Measurements from ENCODE around the gene LIN9. TPM values are rescaled to one million over a fixed set of nuclear protein-coding genes. Genes with fewer than 3 reads are reported as not detected.
"Not testable (repeated sequence)": the region's sequence is repeated elsewhere in the genome, so short reads cannot be mapped to it uniquely, and the experiment has no call there.

LIN9 gene
- total RNA-seq, 1 donor from 2014 or later, result 8.2 TPM

GRCh38 chr1:226268421-226269124 is 40.4 kb downstream of the LIN9 start:
- H3K36me3 Mint-ChIP-seq (ENCODE audit: insufficient read depth), result peaks cover 7% of the 10 kb centered on the region
- peak overlapping the region; percentile 56 for H3K27ac Mint-ChIP-seq
- no peaks in the 10 kb centered on the region for H3K9me3 Mint-ChIP-seq (ENCODE audit: low read depth)
- TF ChIP-seq CTCF (IDR thresholded peaks at IDR 0.05; ENCODE audit: unreplicated experiment), result no peak
- peaks cover 23% of the 10 kb centered on the region for H3K4me1 Mint-ChIP-seq (ENCODE audit: low read depth)
- no peaks in the 10 kb centered on the region for H3K27me3 Mint-ChIP-seq
- no peak for DNase-seq (ENCODE audit: low spot score, unreplicated experiment)
- H3K4me3 Mint-ChIP-seq (ENCODE audit: low read depth), result no peak overlapping the region

GRCh38 chr1:226261818-226262217 is 47.1 kb downstream of the LIN9 start:
- Mint-ChIP-seq H3K9me3 (ENCODE audit: low read depth) (peaks cover 24% of the 10 kb centered on the region), H3K27me3 (no peaks in the 10 kb centered on the region), H3K27ac (no peak overlapping the region), H3K4me3 (ENCODE audit: low read depth) (no peak overlapping the region), H3K4me1 (ENCODE audit: low read depth) (no peaks in the 10 kb centered on the region), H3K36me3 (ENCODE audit: insufficient read depth) (peaks cover 43% of the 10 kb centered on the region)
- no peak for DNase-seq (ENCODE audit: low spot score, unreplicated experiment)
- TF ChIP-seq CTCF (IDR thresholded peaks at IDR 0.05; ENCODE audit: unreplicated experiment), result no peak

GRCh38 chr1:226255380-226255779 is 53.6 kb downstream of the LIN9 start:
- Mint-ChIP-seq H3K9me3 (ENCODE audit: low read depth) (peaks cover 10% of the 10 kb centered on the region), H3K4me1 (ENCODE audit: low read depth) (no peaks in the 10 kb centered on the region), H3K4me3 (ENCODE audit: low read depth) (no peak overlapping the region), H3K27ac (no peak overlapping the region), H3K36me3 (ENCODE audit: insufficient read depth) (peaks cover 23% of the 10 kb centered on the region), H3K27me3 (no peaks in the 10 kb centered on the region)
- TF ChIP-seq CTCF (IDR thresholded peaks at IDR 0.05; ENCODE audit: unreplicated experiment), result no peak
- DNase-seq (ENCODE audit: low spot score, unreplicated experiment), result no peak

- H3K36me3 Mint-ChIP-seq (ENCODE audit: insufficient read depth), result peaks cover 10% of the 10 kb centered on the region
- H3K27me3 Mint-ChIP-seq, result no peaks in the 10 kb centered on the region
- no peak overlapping the region for H3K27ac Mint-ChIP-seq
- no peak for DNase-seq (ENCODE audit: low spot score, unreplicated experiment)
- H3K9me3 Mint-ChIP-seq (ENCODE audit: low read depth), result no peaks in the 10 kb centered on the region
- TF ChIP-seq CTCF (IDR thresholded peaks at IDR 0.05; ENCODE audit: unreplicated experiment), result no peak
- no peak overlapping the region for H3K4me3 Mint-ChIP-seq (ENCODE audit: low read depth)
- no peaks in the 10 kb centered on the region for H3K4me1 Mint-ChIP-seq (ENCODE audit: low read depth)
Observed at GRCh38 chr1:226253933-226254332, 55.0 kb downstream of the LIN9 start.

GRCh38 chr1:226252841-226253240 is 56.1 kb downstream of the LIN9 start:
- not testable (repeated sequence) for H3K4me1 Mint-ChIP-seq (ENCODE audit: low read depth); DNase-seq (ENCODE audit: low spot score, unreplicated experiment); H3K27ac Mint-ChIP-seq; H3K9me3 Mint-ChIP-seq (ENCODE audit: low read depth); H3K4me3 Mint-ChIP-seq (ENCODE audit: low read depth); H3K27me3 Mint-ChIP-seq
- H3K36me3 Mint-ChIP-seq (ENCODE audit: insufficient read depth), result peaks cover 10% of the 10 kb centered on the region

GRCh38 chr1:226250511-226250910 is 58.5 kb downstream of the LIN9 start:
- H3K9me3 Mint-ChIP-seq (ENCODE audit: low read depth), result no peaks in the 10 kb centered on the region
- H3K4me1 Mint-ChIP-seq (ENCODE audit: low read depth), result no peaks in the 10 kb centered on the region
- H3K4me3 Mint-ChIP-seq (ENCODE audit: low read depth), result no peak overlapping the region
- no peak for TF ChIP-seq CTCF (IDR thresholded peaks at IDR 0.05; ENCODE audit: unreplicated experiment)
- no peak for DNase-seq (ENCODE audit: low spot score, unreplicated experiment)
- no peak overlapping the region for H3K27ac Mint-ChIP-seq
- no peaks in the 10 kb centered on the region for H3K27me3 Mint-ChIP-seq
- H3K36me3 Mint-ChIP-seq (ENCODE audit: insufficient read depth), result peaks cover 13% of the 10 kb centered on the region

All from progenitor cell of endocrine pancreas (in vitro differentiated cells).